NT2/D1 (cell line): ENCODE measurements around the gene NFYC.

Experiments used
- DNase-seq: peaks from one replicate; pipeline ENCODE4 v3.0.0-alpha.2; 2011; ENCODE audit warnings: low read depth, low spot score
- H3K27me3 ChIP-seq: 2 replicates; pipeline ENCODE4 v1.6.0; 2011; ENCODE audit warnings: mild to moderate bottlenecking; ENCODE audit not compliant: insufficient read length, insufficient read depth
- H3K36me3 ChIP-seq: 2 replicates; pipeline ENCODE4 v1.6.1; 2011; ENCODE audit warnings: mild to moderate bottlenecking, low read length, mixed read lengths; ENCODE audit not compliant: insufficient read depth, insufficient read length
- H3K4me1 ChIP-seq: 2 replicates; pipeline ENCODE4 v1.5.1; 2011; ENCODE audit not compliant: insufficient read depth, insufficient read length
- H3K4me3 ChIP-seq: 2 replicates; pipeline ENCODE4 v1.5.1; 2011; ENCODE audit warnings: low read depth; ENCODE audit not compliant: insufficient read length
- H3K9ac ChIP-seq: 2 replicates; pipeline ENCODE4 v1.6.0; 2011; ENCODE audit warnings: low read depth; ENCODE audit not compliant: insufficient read length
- H3K9me3 ChIP-seq: 2 replicates; pipeline ENCODE4 v1.5.1; 2011; ENCODE audit warnings: mild to moderate bottlenecking, low read length; ENCODE audit not compliant: insufficient read depth
- SUZ12 ChIP-seq: IDR thresholded peaks from 2 replicates; pipeline ENCODE4 v1.6.1; 2011; ENCODE audit not compliant: insufficient read length, insufficient read depth; ENCODE audit errors: extremely low read depth
- YY1 ChIP-seq: IDR thresholded peaks from 2 replicates; pipeline ENCODE4 v1.6.1; 2011; ENCODE audit not compliant: insufficient read length, insufficient read depth
- ZNF274 ChIP-seq: IDR thresholded peaks from 2 replicates; pipeline ENCODE4 v1.6.1; 2011; ENCODE audit warnings: mild to moderate bottlenecking, low read depth, low read length

The NFYC gene

GRCh38 chr1:40783001-40783905 lies 91.7 kb downstream of the NFYC start, which contains the start of gene KCNQ4:
Gene KCNQ4, plus strand, starts transcription at chr1:40783787. Its CDS starts 307 bp downstream, at chr1:40784094.
- Histone ChIP-seq H3K9me3 (no peaks in the 10 kb centered on the region), H3K9ac (peak within 1 kb of the TSS; percentile 80), H3K36me3 (no peaks in the 10 kb centered on the region), H3K4me1 (peaks cover 34% of the 10 kb centered on the region), H3K4me3 (peak within 1 kb of the TSS; percentile 56), H3K27me3 (peaks cover 57% of the 10 kb centered on the region)
- no peak for DNase-seq
- TF ChIP-seq YY1 (no peak), ZNF274 (no peak), SUZ12 (no peak)

- H3K9ac ChIP-seq = peak overlapping the region; percentile 71
Observed at GRCh38 chr1:40784141-40784770, 92.8 kb downstream of the NFYC start.

DNA sequence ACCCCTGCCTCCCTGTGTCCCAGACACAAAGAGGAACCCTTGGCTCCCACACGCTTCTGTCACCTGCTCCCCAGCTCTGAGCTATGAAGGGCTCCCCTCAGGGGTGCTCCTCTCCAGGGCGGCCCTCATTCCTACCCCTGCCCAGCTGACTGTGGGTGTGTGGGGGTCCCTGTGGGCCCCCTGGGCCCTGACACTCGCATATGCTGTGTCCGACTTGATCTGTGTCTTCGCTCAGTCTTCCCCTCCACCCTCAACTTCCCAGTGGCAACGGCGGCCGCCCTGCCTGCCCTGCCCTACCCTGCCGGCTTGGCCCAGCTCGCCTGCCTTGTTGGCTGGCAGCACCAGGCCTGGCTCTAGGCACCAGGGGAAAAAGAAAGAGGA lies 93.3 kb downstream of the NFYC start:
- peaks cover 57% of the 10 kb centered on the region for H3K27me3 ChIP-seq
- no peak overlapping the region for H3K9ac ChIP-seq
- H3K36me3 ChIP-seq = no peaks in the 10 kb centered on the region
- H3K9me3 ChIP-seq = no peaks in the 10 kb centered on the region
- peaks cover 44% of the 10 kb centered on the region for H3K4me1 ChIP-seq
- DNase-seq = no peak
- no peak for TF ChIP-seq ZNF274
- TF ChIP-seq SUZ12 = no peak
- TF ChIP-seq YY1 = no peak
- no peak overlapping the region for H3K4me3 ChIP-seq

More at GRCh38 chr1:40784141-40784770, 92.8 kb downstream of the NFYC start:
- Histone ChIP-seq H3K27me3 (peaks cover 57% of the 10 kb centered on the region), H3K4me3 (peak overlapping the region; percentile 33), H3K4me1 (peaks cover 39% of the 10 kb centered on the region), H3K36me3 (no peaks in the 10 kb centered on the region), H3K9me3 (no peaks in the 10 kb centered on the region)
- DNase-seq = no peak
- no peak for TF ChIP-seq SUZ12
- TF ChIP-seq YY1 = no peak
- no peak for TF ChIP-seq ZNF274

DNA sequence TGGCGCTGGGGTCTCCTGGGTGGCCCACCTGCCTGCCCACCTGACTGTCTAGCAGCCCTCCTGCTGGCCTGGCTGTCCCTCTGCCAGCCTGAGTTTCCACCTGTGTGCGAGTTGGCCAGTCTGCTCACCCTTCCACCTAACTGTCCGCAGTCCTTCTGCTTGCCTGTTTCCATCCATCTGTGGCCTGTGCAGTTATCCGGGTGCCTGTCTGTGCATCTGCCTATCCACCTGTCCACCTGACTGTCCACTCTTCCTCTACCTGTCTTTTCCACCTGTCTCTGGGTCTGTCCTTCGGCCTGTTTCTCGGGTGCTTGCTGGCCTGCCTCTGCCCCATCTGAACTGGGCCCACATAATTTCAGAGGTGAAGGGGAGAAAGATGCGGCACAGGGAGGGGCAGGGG lies 93.9 kb downstream of the NFYC start:
- Histone ChIP-seq H3K9me3 (no peaks in the 10 kb centered on the region), H3K4me3 (no peak overlapping the region)
- no peak for TF ChIP-seq YY1
- TF ChIP-seq SUZ12 = no peak
- TF ChIP-seq ZNF274 = no peak

GRCh38 chr1:40786171-40786994 lies 94.9 kb downstream of the NFYC start:
- DNase-seq = no peak
- no peak for TF ChIP-seq YY1
- no peak for TF ChIP-seq SUZ12
- TF ChIP-seq ZNF274 = no peak
- Histone ChIP-seq H3K4me3 (no peak overlapping the region), H3K36me3 (no peaks in the 10 kb centered on the region), H3K9me3 (no peaks in the 10 kb centered on the region), H3K4me1 (peaks cover 55% of the 10 kb centered on the region), H3K27me3 (peaks cover 50% of the 10 kb centered on the region), H3K9ac (no peak overlapping the region)

More for the DNA sequence above, 93.9 kb downstream of the NFYC start:
- Histone ChIP-seq H3K9ac (no peak overlapping the region), H3K36me3 (no peaks in the 10 kb centered on the region), H3K4me1 (peaks cover 51% of the 10 kb centered on the region), H3K27me3 (peaks cover 57% of the 10 kb centered on the region)
- DNase-seq = no peak

DNA sequence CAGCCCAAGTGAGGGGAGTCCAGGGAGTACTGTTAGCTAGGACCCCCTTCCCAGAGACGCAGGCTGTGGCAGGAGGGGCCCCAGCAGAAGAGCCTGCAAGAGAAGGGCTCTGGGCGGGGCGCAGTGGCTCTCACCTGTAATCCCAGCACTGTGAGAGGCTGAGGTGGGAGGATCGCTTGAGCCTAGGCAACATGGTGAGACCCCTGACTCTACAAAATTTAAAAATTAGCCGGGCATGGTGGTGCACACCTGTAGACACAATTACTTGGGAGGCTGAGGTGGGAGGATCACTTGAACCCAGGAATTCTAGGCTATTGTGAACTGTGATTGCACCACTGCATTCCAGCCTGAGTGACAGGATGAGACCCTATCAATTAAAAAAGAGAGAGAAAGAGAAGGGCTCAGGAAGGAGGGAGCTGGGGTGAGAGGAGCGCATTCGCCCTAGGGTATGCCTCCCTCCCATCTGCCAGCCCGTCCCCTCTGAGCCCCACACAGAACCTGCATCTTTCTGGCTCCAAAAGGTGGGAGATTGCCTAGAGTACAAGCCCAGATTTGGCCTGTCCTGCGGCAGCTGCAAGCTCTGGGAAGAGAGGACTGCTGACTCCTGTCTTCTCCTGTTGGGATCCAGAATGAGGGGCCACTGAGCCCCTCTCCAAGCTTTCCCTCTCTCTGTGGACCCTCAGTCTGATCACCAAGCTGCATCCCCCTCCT lies 95.6 kb downstream of the NFYC start:
- DNase-seq = no peak
- TF ChIP-seq SUZ12 (no peak), ZNF274 (no peak), YY1 (no peak)
- Histone ChIP-seq H3K4me3 (no peak overlapping the region), H3K9me3 (no peaks in the 10 kb centered on the region), H3K9ac (no peak overlapping the region), H3K4me1 (peaks cover 53% of the 10 kb centered on the region), H3K27me3 (peaks cover 43% of the 10 kb centered on the region), H3K36me3 (no peaks in the 10 kb centered on the region)
